ENCODE measurements around the gene IHH. TPM values are rescaled to one million over a fixed set of nuclear protein-coding genes. Genes with fewer than 3 reads are reported as not detected.

The IHH gene
- total RNA-seq, 1 experiment from 2014 or later: 0.07 TPM

GRCh38 chr2:219038600-219038999 is 22.1 kb downstream of the IHH start:
- DNase-seq: no peak
- no peaks in the 10 kb centered on the region for H3K79me2 ChIP-seq (ENCODE audit: low read length)
- H3K4me1 ChIP-seq (ENCODE audit: insufficient read depth, low read length): peaks cover 28% of the 10 kb centered on the region
- no peaks in the 10 kb centered on the region for H3K36me3 ChIP-seq (ENCODE audit: low read depth, low read length)
- H4K20me1 ChIP-seq (ENCODE audit: low read length): no peaks in the 10 kb centered on the region
- CTCF ChIA-PET: no interaction called here
- no peak for TF ChIP-seq EZH2 (IDR thresholded peaks at IDR 0.05; ENCODE audit: low read length, unreplicated experiment)
- TF ChIP-seq CTCF (conservative IDR thresholded peaks at IDR 0.05; ENCODE audit: low read depth, low read length): no peak
- no peak for TF ChIP-seq EZH2phosphoT487 (IDR thresholded peaks at IDR 0.05; ENCODE audit: borderline replicate concordance, low read length)
- peaks cover 24% of the 10 kb centered on the region for H3K27me3 ChIP-seq (ENCODE audit: low read length)
- peak overlapping the region; percentile 48 for H3K4me2 ChIP-seq (ENCODE audit: low read length)
- H3K9ac ChIP-seq (ENCODE audit: low read length): peak overlapping the region; percentile 5; the same call in 1 of the 2 replicates
- H3K4me3 ChIP-seq (ENCODE audit: low read length): no peak overlapping the region
- H3K27ac ChIP-seq (ENCODE audit: low read length): peak overlapping the region; percentile 74
- no peak overlapping the region for H2AFZ ChIP-seq (ENCODE audit: low read length)
- no peaks in the 10 kb centered on the region for H3K9me3 ChIP-seq (ENCODE audit: low read length)
- ATAC-seq: no peak
- intact Hi-C loops (cut with micrococcal nuclease): no loop called here
- no TSS peak for BruUV-seq (replicated peaks)
- H3F3A ChIP-seq (ENCODE audit: low read length, unreplicated experiment): peaks cover 6% of the 10 kb centered on the region
- POLR2A ChIA-PET (ENCODE audit: unreplicated experiment): no interaction called here
- no peaks in the 10 kb centered on the region for H3K9me2 ChIP-seq (replicated peaks; ENCODE audit: low read length)

DNA sequence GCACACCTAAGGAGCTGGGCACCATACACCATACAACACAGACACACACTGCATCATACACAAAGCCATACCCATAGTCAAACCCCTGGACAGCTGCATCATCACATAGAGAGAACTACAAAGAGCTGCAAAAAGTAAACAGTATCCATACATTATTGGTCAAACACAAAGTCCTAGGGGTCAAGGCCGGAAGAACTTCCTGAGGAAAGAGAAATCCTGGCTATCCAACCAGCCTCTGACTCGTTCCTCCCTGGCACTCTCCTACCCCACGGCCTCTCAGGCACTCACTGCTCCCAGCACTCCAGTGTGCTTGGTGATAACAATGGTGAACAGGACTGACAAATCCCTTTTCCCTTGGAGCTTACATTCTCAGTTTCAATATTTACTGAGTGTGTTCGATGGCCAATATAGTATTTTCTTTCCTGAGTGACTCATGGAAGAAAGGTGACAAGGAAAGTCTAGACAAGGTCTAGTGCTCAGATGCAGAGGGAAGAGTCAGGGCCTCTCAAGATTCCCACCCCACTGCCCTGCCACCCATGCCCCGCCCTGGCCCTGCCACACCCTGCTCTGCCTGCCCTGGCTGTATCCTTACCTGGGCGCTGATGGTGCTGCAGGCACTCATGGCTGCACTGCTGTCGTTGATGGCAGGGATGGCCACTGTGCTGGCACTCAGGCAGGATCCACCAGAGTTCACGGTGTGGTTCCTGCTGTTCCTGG is 22.8 kb downstream of the IHH start:
- Histone ChIP-seq H3K9me2 (replicated peaks; ENCODE audit: low read length) (no peaks in the 10 kb centered on the region), H3K9ac (ENCODE audit: low read length) (peak overlapping the region; percentile 20; the same call in 1 of the 2 replicates), H3K27ac (ENCODE audit: low read length) (peak overlapping the region; percentile 87), H3K4me3 (ENCODE audit: low read length) (no peak overlapping the region), H3K4me1 (ENCODE audit: insufficient read depth, low read length) (peaks cover 28% of the 10 kb centered on the region), H3F3A (ENCODE audit: low read length, unreplicated experiment) (peaks cover 6% of the 10 kb centered on the region), H4K20me1 (ENCODE audit: low read length) (no peaks in the 10 kb centered on the region), H3K9me3 (ENCODE audit: low read length) (no peaks in the 10 kb centered on the region), H3K79me2 (ENCODE audit: low read length) (no peaks in the 10 kb centered on the region), H3K36me3 (ENCODE audit: low read depth, low read length) (no peaks in the 10 kb centered on the region), H3K27me3 (ENCODE audit: low read length) (peaks cover 21% of the 10 kb centered on the region), H2AFZ (ENCODE audit: low read length) (no peak overlapping the region), H3K4me2 (ENCODE audit: low read length) (peak overlapping the region; percentile 48)
- TF ChIP-seq EZH2phosphoT487 (IDR thresholded peaks at IDR 0.05; ENCODE audit: borderline replicate concordance, low read length): no peak
- no TSS peak for BruUV-seq (replicated peaks)
- peak; percentile 87 for DNase-seq
- intact Hi-C loops (cut with micrococcal nuclease): no loop called here
- CTCF ChIA-PET: no interaction called here
- POLR2A ChIA-PET (ENCODE audit: unreplicated experiment): no interaction called here
- ATAC-seq: peak; percentile 82

- Histone ChIP-seq H3K4me1 (ENCODE audit: insufficient read depth, low read length) (peaks cover 28% of the 10 kb centered on the region), H4K20me1 (ENCODE audit: low read length) (no peaks in the 10 kb centered on the region), H3K9me3 (ENCODE audit: low read length) (no peaks in the 10 kb centered on the region), H3K36me3 (ENCODE audit: low read depth, low read length) (no peaks in the 10 kb centered on the region), H3K9me2 (replicated peaks; ENCODE audit: low read length) (no peaks in the 10 kb centered on the region), H3K4me2 (ENCODE audit: low read length) (no peak overlapping the region), H3K27ac (ENCODE audit: low read length) (peak overlapping the region; percentile 60), H3K27me3 (ENCODE audit: low read length) (peaks cover 6% of the 10 kb centered on the region; the same call in 1 of the 2 replicates), H2AFZ (ENCODE audit: low read length) (no peak overlapping the region), H3F3A (ENCODE audit: low read length, unreplicated experiment) (peaks cover 6% of the 10 kb centered on the region), H3K4me3 (ENCODE audit: low read length) (no peak overlapping the region), H3K79me2 (ENCODE audit: low read length) (no peaks in the 10 kb centered on the region), H3K9ac (ENCODE audit: low read length) (no peak overlapping the region)
- no peak for TF ChIP-seq CTCF (conservative IDR thresholded peaks at IDR 0.05; ENCODE audit: low read depth, low read length)
- no peak for TF ChIP-seq EZH2 (IDR thresholded peaks at IDR 0.05; ENCODE audit: low read length, unreplicated experiment)
- TF ChIP-seq EZH2phosphoT487 (IDR thresholded peaks at IDR 0.05; ENCODE audit: borderline replicate concordance, low read length): no peak
- ChIA-PET CTCF (interaction anchor here (0.6 kb wide), 1 partner anchor 120 kb away, joined by 4 read pairs; no protein-coding TSS in a partner anchor), POLR2A (ENCODE audit: unreplicated experiment) (no interaction called here)
- intact Hi-C loops (cut with micrococcal nuclease): no loop called here
- BruUV-seq (replicated peaks): no TSS peak
- ATAC-seq (no peak), DNase-seq (no peak)
Measured at GRCh38 chr2:219035942-219036341, 24.8 kb downstream of the IHH start.

Measured in PC-3 (cell line).